ENCODE measurements around the gene TRAF3. TPM values are rescaled to one million over a fixed set of nuclear protein-coding genes. Genes with fewer than 3 reads are reported as not detected.
"Not testable (repeated sequence)": the region's sequence is repeated elsewhere in the genome, so short reads cannot be mapped to it uniquely, and the experiment has no call there.

Gene TRAF3
- total and polyA plus RNA-seq, 2 donors, result 9.2 to 14.6 TPM

DNA sequence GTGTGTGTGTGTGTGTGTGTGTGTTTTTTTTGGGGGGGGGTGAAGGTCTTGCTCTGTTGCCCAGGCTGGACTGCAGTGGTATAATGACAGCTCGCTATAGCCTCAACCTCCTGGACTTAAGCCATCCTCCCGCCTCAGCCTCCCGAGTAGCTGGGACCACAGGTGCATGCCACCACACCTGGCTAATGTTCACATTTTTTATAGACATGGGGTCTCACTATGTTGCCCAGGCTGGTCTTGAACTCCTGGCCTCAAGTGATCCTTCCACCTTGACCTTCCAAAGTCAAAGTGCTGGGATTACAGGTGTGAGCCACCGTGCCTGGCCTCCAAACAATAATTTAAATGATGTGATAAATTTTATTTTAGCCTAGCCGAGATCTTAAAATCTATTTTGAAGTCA is 59.9 kb downstream of the TRAF3 start:
- not testable (repeated sequence) for H3K4me3 ChIP-seq (ENCODE audit: low read length in 2 of 2); H3K9me3 ChIP-seq (ENCODE audit: control insufficient read depth in 2 of 2, insufficient read depth in 1 of 2, low read length in 1 of 2); DNase-seq (ENCODE audit: low read depth in 6 of 9, low spot score in 9 of 9); H3K27ac ChIP-seq (ENCODE audit: low read depth in 1 of 2, low read length in 1 of 2); H3K36me3 ChIP-seq (ENCODE audit: control insufficient read depth in 2 of 2, insufficient read depth in 2 of 2, low read length in 1 of 2); H3K4me1 ChIP-seq (ENCODE audit: control insufficient read depth in 2 of 2, insufficient read depth in 2 of 2, low read length in 2 of 2); H3K27me3 ChIP-seq (ENCODE audit: control insufficient read depth in 2 of 2, insufficient read depth in 1 of 2, low read length in 1 of 2)
- 98% methylated on average over 5 of the region's 5 CpGs for WGBS

DNA sequence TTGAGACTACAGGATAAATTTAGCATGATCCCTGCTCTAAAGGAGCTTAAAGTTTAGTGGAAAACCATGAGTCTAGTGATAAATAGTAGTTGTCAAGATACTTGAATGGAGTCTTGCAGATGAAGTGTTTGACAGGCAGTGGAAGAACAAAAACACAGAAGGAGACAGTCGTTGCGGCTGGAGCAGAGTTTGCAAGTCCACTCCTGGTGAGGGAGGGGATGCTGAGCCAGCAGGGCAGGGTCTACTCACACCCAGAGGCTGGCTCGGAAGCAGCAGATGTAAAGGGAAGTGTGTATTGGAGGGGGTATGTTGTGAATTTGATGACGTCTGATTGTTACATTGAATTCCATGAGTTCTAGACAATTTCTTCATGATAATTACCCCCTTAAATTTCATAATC is 61.3 kb downstream of the TRAF3 start:
- Histone ChIP-seq H3K4me1 (ENCODE audit: control insufficient read depth in 2 of 2, insufficient read depth in 2 of 2, low read length in 2 of 2) (no peaks in the 10 kb centered on the region), H3K27me3 (ENCODE audit: control insufficient read depth in 2 of 2, insufficient read depth in 1 of 2, low read length in 1 of 2) (no peaks in the 10 kb centered on the region), H3K9me3 (ENCODE audit: control insufficient read depth in 2 of 2, insufficient read depth in 1 of 2, low read length in 1 of 2) (no peaks in the 10 kb centered on the region), H3K4me3 (ENCODE audit: low read length in 2 of 2) (no peak overlapping the region), H3K27ac (ENCODE audit: low read depth in 1 of 2, low read length in 1 of 2) (no peak overlapping the region), H3K36me3 (ENCODE audit: control insufficient read depth in 2 of 2, insufficient read depth in 2 of 2, low read length in 1 of 2) (peaks cover 0 to 6% of the 10 kb centered on the region in 2 donors)
- WGBS, result 90% methylated on average over 4 of the region's 4 CpGs
- no peak for DNase-seq (ENCODE audit: low read depth in 6 of 9, low spot score in 9 of 9)

DNA sequence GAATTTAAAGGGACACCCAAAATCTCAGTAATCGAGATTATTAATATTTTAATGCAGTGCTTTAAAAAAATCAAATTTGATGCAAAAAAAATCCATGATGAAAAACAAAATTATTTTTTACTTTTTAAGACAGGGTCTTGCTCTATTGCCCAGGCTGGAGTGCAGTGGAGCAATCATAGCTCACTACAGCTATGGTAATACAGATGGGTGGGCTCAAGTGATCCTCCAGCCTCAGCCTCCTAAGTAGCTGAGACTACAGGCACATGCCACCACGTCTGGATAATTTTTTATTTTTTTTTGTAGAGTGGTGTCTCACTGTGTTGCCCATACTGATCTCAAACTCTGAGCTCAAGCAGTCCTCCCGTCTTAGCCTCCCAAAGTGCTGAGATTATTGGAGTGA is 62.9 kb downstream of the TRAF3 start:
- Histone ChIP-seq H3K9me3 (ENCODE audit: control insufficient read depth in 2 of 2, insufficient read depth in 1 of 2, low read length in 1 of 2) (no peaks in the 10 kb centered on the region), H3K27me3 (ENCODE audit: control insufficient read depth in 2 of 2, insufficient read depth in 1 of 2, low read length in 1 of 2) (no peaks in the 10 kb centered on the region), H3K27ac (ENCODE audit: low read depth in 1 of 2, low read length in 1 of 2) (no peak overlapping the region), H3K4me3 (ENCODE audit: low read length in 2 of 2) (no peak overlapping the region), H3K4me1 (ENCODE audit: control insufficient read depth in 2 of 2, insufficient read depth in 2 of 2, low read length in 2 of 2) (no peaks in the 10 kb centered on the region), H3K36me3 (ENCODE audit: control insufficient read depth in 2 of 2, insufficient read depth in 2 of 2, low read length in 1 of 2) (peaks cover 0 to 4% of the 10 kb centered on the region in 2 donors)
- 99% methylated on average over 3 of the region's 3 CpGs for WGBS
- no peak for DNase-seq (ENCODE audit: low read depth in 6 of 9, low spot score in 9 of 9)

DNA sequence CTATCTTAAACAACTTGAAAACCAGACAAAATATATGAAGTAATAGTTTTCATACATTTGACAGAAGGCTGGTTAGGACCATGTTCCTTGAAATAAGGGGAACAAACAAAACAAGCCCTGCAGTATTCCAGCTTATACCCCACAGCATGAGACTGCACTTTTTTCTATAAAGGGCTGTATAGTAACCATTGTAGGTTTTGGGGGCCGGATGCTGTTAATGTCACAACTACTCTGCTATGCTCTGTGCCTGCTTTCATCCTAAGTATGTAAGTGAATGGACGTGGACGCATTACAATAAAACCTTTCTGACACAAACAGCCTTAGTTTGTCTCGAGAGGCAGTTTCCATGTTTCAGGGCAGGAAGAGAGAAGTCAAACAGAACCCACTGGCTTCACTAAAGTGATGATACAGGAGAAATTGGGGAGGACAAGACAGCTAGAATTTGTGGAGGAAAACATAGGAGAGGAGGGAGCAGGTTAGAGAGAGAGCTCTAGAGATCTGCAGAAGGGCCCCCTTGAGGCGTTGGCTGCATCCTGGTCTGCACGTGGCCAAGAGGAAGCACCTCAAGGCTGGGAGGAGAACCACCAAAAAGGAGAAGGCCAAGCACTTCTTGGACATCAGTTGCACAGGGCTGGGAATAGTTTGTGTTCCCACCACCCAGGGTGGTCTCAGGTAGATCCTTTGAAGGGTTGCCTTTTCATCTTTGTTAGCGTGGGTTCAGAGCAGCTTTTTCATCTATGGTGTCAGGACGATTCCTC is 63.7 kb downstream of the TRAF3 start:
- WGBS, result 73% methylated on average over 8 of the region's 8 CpGs
- H3K4me3 ChIP-seq (ENCODE audit: low read length in 2 of 2), result no peak overlapping the region
- no peak for DNase-seq (ENCODE audit: low read depth in 6 of 9, low spot score in 9 of 9)
- no peaks in the 10 kb centered on the region for H3K4me1 ChIP-seq (ENCODE audit: control insufficient read depth in 2 of 2, insufficient read depth in 2 of 2, low read length in 2 of 2)
- no peaks in the 10 kb centered on the region for H3K36me3 ChIP-seq (ENCODE audit: control insufficient read depth in 2 of 2, insufficient read depth in 2 of 2, low read length in 1 of 2)
- no peaks in the 10 kb centered on the region for H3K27me3 ChIP-seq (ENCODE audit: control insufficient read depth in 2 of 2, insufficient read depth in 1 of 2, low read length in 1 of 2)
- H3K9me3 ChIP-seq (ENCODE audit: control insufficient read depth in 2 of 2, insufficient read depth in 1 of 2, low read length in 1 of 2), result no peaks in the 10 kb centered on the region
- H3K27ac ChIP-seq (ENCODE audit: low read depth in 1 of 2, low read length in 1 of 2), result no peak overlapping the region

DNA sequence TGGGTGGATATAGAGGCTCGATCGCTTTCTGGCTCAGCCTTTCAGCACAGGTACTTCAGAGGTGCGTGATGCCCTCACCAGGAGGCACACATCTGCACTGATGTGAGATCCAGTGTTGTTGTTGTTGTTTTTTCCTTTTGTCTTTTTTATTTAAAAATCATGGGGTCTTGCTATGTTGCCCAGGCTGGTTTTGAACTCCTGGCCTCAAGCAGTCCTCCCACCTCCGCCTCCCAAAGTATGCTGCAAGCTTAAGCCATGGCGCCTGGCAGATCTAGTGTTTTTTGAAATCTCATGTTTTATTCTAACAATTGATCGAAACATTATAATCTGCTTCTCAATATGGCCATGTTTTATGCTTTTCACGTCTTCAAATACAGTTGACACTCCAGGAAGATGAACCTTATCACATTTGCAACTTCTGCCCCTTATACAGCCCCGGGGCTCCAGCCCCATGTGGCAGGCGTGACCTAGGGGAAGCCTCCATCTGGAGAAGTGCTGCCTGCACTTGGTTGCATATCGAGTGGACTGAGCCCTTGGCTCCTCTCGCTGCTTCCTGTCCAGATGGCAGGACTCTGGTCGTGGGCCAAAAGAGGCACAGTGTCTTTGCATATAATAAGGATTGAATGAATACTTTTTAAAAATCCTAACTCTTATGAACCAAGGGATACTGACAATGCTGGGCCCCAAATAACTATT is 71.7 kb downstream of the TRAF3 start:
- Histone ChIP-seq H3K36me3 (ENCODE audit: control insufficient read depth in 2 of 2, insufficient read depth in 2 of 2, low read length in 1 of 2) (no peaks in the 10 kb centered on the region), H3K4me3 (ENCODE audit: low read length in 2 of 2) (no peak overlapping the region), H3K27me3 (ENCODE audit: control insufficient read depth in 2 of 2, insufficient read depth in 1 of 2, low read length in 1 of 2) (no peaks in the 10 kb centered on the region), H3K27ac (ENCODE audit: low read depth in 1 of 2, low read length in 1 of 2) (peak overlapping the region; percentile 49 to 50), H3K4me1 (ENCODE audit: control insufficient read depth in 2 of 2, insufficient read depth in 2 of 2, low read length in 2 of 2) (peaks cover 0 to 10% of the 10 kb centered on the region in 2 donors), H3K9me3 (ENCODE audit: control insufficient read depth in 2 of 2, insufficient read depth in 1 of 2, low read length in 1 of 2) (no peaks in the 10 kb centered on the region)
- no peak for DNase-seq (ENCODE audit: low read depth in 6 of 9, low spot score in 9 of 9)
- 88% methylated on average over 12 of the region's 12 CpGs for whole genome bisulfite sequencing

DNA sequence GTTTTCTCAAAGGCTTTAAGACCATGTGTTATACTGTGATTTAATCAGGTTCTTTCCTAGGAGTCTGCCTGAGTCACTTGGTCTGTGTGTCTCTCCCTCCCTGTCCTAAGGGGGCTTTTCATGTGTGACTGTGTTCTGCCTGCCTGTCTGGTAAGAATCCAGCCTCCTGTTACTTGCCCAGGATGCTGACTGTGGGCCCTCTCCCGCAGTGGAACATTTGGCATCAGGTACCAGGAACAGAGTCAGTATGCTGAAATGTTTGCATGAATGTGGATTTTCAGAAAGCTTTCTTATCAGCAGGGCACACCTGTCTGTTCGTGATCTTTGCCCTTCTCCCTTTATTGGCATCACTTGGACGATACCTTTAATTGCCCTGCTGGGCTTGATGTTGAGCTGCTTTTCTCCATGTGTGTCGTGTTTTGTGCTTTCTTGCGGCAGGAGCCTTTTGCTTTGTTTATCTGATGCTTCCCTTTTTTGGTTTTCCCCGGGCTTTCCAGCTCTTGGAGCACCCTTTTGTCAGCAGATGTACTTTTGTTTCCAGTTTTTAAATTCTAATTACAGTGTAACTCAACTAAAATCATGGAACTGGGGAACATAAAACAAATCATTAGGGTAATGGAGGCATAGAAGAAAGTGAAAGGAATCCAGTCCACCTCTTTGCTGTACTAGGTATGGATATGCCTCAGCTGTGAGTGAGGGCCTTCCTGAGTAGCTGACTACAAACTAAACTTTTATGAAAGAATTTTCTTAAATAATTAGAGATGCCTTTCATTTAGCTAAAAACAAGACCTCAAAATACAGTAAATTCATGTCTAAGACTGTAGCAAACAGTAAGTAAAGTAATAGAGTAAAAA is 72.5 kb downstream of the TRAF3 start:
- H3K27ac ChIP-seq (ENCODE audit: low read depth in 1 of 2, low read length in 1 of 2), result peak overlapping the region; percentile 43 to 50
- no peaks in the 10 kb centered on the region for H3K9me3 ChIP-seq (ENCODE audit: control insufficient read depth in 2 of 2, insufficient read depth in 1 of 2, low read length in 1 of 2)
- H3K27me3 ChIP-seq (ENCODE audit: control insufficient read depth in 2 of 2, insufficient read depth in 1 of 2, low read length in 1 of 2), result no peaks in the 10 kb centered on the region
- peaks cover 0 to 10% of the 10 kb centered on the region in 2 donors for H3K4me1 ChIP-seq (ENCODE audit: control insufficient read depth in 2 of 2, insufficient read depth in 2 of 2, low read length in 2 of 2)
- 47% methylated on average over 6 of the region's 6 CpGs for WGBS
- H3K36me3 ChIP-seq (ENCODE audit: control insufficient read depth in 2 of 2, insufficient read depth in 2 of 2, low read length in 1 of 2), result no peaks in the 10 kb centered on the region
- peak in 2 of 9 donors; percentile 2 to 37 for DNase-seq (ENCODE audit: low read depth in 6 of 9, low spot score in 9 of 9)
- no peak overlapping the region for H3K4me3 ChIP-seq (ENCODE audit: low read length in 2 of 2)

DNA sequence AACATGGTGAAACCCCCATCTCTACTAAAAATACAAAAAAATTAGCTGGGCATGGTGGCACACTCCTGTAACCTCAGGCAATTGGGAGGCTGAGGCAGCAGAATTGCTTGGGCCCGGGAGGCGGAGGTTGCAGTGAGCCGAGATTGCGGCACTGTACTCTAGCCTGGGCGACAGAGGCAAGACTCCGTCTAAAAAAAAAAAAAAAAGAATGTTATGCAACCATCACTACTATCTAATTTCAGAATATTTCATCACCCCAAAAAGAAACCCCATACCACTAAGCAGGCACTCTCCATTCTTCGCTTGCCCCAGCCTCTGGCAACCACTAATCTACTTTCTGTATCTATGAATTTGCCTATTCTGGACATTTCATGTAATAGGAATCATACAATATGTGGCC is 76.4 kb downstream of the TRAF3 start:
- H3K9me3 ChIP-seq (ENCODE audit: control insufficient read depth in 2 of 2, insufficient read depth in 1 of 2, low read length in 1 of 2), result peaks cover 0 to 6% of the 10 kb centered on the region in 2 donors
- H3K27ac ChIP-seq (ENCODE audit: low read depth in 1 of 2, low read length in 1 of 2), result no peak overlapping the region
- no peaks in the 10 kb centered on the region for H3K36me3 ChIP-seq (ENCODE audit: control insufficient read depth in 2 of 2, insufficient read depth in 2 of 2, low read length in 1 of 2)
- no peak overlapping the region for H3K4me3 ChIP-seq (ENCODE audit: low read length in 2 of 2)
- H3K27me3 ChIP-seq (ENCODE audit: control insufficient read depth in 2 of 2, insufficient read depth in 1 of 2, low read length in 1 of 2), result no peaks in the 10 kb centered on the region
- H3K4me1 ChIP-seq (ENCODE audit: control insufficient read depth in 2 of 2, insufficient read depth in 2 of 2, low read length in 2 of 2), result peaks cover 0 to 9% of the 10 kb centered on the region in 2 donors
- WGBS, result 81% methylated on average over 7 of the region's 7 CpGs
- no peak for DNase-seq (ENCODE audit: low read depth in 6 of 9, low spot score in 9 of 9)

DNA sequence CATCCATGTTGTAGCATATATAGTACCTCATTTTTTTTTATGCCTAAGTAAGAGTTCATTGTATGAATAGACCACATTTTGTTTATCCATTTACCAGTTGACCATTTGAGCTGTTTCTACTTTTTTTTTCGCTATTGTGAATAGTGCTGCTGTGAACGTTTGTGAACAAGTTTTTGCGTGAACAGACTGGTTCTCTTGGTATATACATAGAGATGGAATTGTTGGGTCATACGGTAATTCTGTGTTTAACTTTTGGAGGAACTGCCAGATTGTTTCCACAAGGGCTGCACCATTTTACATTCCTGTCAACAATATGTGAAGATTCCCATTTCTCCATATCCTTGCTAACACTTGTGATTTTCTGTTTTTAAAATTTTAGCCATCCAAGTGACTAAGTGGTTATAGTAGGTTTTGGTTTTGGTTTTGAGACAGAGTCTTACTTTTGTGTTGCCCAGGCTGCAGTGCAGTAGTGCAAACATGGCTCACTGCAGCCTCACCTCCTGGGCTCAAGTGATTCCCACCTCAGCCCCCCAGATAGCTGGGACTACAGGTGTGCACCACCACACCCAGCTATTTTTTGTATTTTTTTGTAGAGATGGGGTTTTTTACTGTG is 76.9 kb downstream of the TRAF3 start:
- H3K4me3 ChIP-seq (ENCODE audit: low read length in 2 of 2), result no peak overlapping the region
- DNase-seq (ENCODE audit: low read depth in 6 of 9, low spot score in 9 of 9), result no peak
- H3K4me1 ChIP-seq (ENCODE audit: control insufficient read depth in 2 of 2, insufficient read depth in 2 of 2, low read length in 2 of 2), result peaks cover 0 to 4% of the 10 kb centered on the region in 2 donors
- WGBS, result 98% methylated on average over 4 of the region's 4 CpGs
- no peaks in the 10 kb centered on the region for H3K27me3 ChIP-seq (ENCODE audit: control insufficient read depth in 2 of 2, insufficient read depth in 1 of 2, low read length in 1 of 2)
- H3K27ac ChIP-seq (ENCODE audit: low read depth in 1 of 2, low read length in 1 of 2), result no peak overlapping the region
- H3K36me3 ChIP-seq (ENCODE audit: control insufficient read depth in 2 of 2, insufficient read depth in 2 of 2, low read length in 1 of 2), result no peaks in the 10 kb centered on the region
- peaks cover 0 to 6% of the 10 kb centered on the region in 2 donors for H3K9me3 ChIP-seq (ENCODE audit: control insufficient read depth in 2 of 2, insufficient read depth in 1 of 2, low read length in 1 of 2)
